ENCODE measurements around the gene CALM3. TPM values are rescaled to one million over a fixed set of nuclear protein-coding genes. Genes with fewer than 3 reads are reported as not detected.
A peak's percentile ranks its signal among the peaks of the same experiment; 100 is the strongest.

The CALM3 gene
- total and polyA plus RNA-seq, 2 of the 13 experiments (the other 11 are each of a cell fraction or from before 2014, with no cell fraction given) = 239 to 258 TPM

- TF ChIP-seq, protein P1, sequence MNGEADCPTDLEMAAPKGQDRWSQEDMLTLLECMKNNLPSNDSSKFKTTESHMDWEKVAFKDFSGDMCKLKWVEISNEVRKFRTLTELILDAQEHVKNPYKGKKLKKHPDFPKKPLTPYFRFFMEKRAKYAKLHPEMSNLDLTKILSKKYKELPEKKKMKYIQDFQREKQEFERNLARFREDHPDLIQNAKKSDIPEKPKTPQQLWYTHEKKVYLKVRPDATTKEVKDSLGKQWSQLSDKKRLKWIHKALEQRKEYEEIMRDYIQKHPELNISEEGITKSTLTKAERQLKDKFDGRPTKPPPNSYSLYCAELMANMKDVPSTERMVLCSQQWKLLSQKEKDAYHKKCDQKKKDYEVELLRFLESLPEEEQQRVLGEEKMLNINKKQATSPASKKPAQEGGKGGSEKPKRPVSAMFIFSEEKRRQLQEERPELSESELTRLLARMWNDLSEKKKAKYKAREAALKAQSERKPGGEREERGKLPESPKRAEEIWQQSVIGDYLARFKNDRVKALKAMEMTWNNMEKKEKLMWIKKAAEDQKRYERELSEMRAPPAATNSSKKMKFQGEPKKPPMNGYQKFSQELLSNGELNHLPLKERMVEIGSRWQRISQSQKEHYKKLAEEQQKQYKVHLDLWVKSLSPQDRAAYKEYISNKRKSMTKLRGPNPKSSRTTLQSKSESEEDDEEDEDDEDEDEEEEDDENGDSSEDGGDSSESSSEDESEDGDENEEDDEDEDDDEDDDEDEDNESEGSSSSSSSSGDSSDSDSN (CRISPR knock-in tag; IDR thresholded peaks at IDR 0.05) = peak; percentile 59; the same call in 1 of the 2 replicates
- TF ChIP-seq, protein P2, sequence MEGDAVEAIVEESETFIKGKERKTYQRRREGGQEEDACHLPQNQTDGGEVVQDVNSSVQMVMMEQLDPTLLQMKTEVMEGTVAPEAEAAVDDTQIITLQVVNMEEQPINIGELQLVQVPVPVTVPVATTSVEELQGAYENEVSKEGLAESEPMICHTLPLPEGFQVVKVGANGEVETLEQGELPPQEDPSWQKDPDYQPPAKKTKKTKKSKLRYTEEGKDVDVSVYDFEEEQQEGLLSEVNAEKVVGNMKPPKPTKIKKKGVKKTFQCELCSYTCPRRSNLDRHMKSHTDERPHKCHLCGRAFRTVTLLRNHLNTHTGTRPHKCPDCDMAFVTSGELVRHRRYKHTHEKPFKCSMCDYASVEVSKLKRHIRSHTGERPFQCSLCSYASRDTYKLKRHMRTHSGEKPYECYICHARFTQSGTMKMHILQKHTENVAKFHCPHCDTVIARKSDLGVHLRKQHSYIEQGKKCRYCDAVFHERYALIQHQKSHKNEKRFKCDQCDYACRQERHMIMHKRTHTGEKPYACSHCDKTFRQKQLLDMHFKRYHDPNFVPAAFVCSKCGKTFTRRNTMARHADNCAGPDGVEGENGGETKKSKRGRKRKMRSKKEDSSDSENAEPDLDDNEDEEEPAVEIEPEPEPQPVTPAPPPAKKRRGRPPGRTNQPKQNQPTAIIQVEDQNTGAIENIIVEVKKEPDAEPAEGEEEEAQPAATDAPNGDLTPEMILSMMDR (CRISPR knock-in tag; IDR thresholded peaks at IDR 0.05) = no peak
- TF ChIP-seq ZNF709 (CRISPR knock-in tag; IDR thresholded peaks at IDR 0.05) (peak; percentile 48; the same call in 1 of the 2 replicates), ZNF790 (CRISPR knock-in tag; IDR thresholded peaks at IDR 0.05; ENCODE audit: borderline replicate concordance) (0 out of 2 replicates have a peak, but pooled peaks have one; percentile 6), ZFX (CRISPR knock-in tag; IDR thresholded peaks at IDR 0.05; ENCODE audit: low read depth) (peak; percentile 11), BCL3 (CRISPR knock-in tag; IDR thresholded peaks at IDR 0.05) (peak; percentile 14; the same call in 1 of the 2 replicates), RNF2 (conservative IDR thresholded peaks at IDR 0.05; ENCODE audit: low read depth) (no peak), ZNF451 (CRISPR knock-in tag; IDR thresholded peaks at IDR 0.05) (0 out of 2 replicates have a peak, but pooled peaks have one; percentile 14), ZNF768 (CRISPR knock-in tag; IDR thresholded peaks at IDR 0.05) (0 out of 2 replicates have a peak, but pooled peaks have one; percentile 3), E2F2 (CRISPR knock-in tag; IDR thresholded peaks at IDR 0.05; ENCODE audit: borderline replicate concordance) (no peak), POLR2AphosphoS5 (IDR thresholded peaks at IDR 0.05; ENCODE audit: low read depth, low read length) (peak; percentile 59; the same call in 1 of the 2 replicates), ZNF891 (CRISPR knock-in tag; IDR thresholded peaks at IDR 0.05) (no peak), ZNF329 (CRISPR knock-in tag; IDR thresholded peaks at IDR 0.05; ENCODE audit: low read depth) (0 out of 2 replicates have a peak, but pooled peaks have one; percentile 50), ZNF446 (CRISPR knock-in tag; IDR thresholded peaks at IDR 0.05) (no peak; the same call in 1 of the 2 replicates), PHF5A (CRISPR knock-in tag; IDR thresholded peaks at IDR 0.05; ENCODE audit: low read depth, unreplicated experiment) (peak; percentile 7), SIN3A (IDR thresholded peaks at IDR 0.05; ENCODE audit: borderline replicate concordance, low read depth, low read length) (0 out of 2 replicates have a peak, but pooled peaks have one; percentile 38), ZNF337 (CRISPR knock-in tag; IDR thresholded peaks at IDR 0.05; ENCODE audit: borderline replicate concordance, low read depth) (0 out of 2 replicates have a peak, but pooled peaks have one; percentile 57), ZNF431 (CRISPR knock-in tag; IDR thresholded peaks at IDR 0.05; ENCODE audit: borderline replicate concordance, low read depth) (0 out of 2 replicates have a peak, but pooled peaks have one; percentile 50), POLR2A (IDR thresholded peaks at IDR 0.05; ENCODE audit: insufficient read depth in 1 of 2, low read depth in 2 of 2, low read length in 2 of 2) (peak; percentile 53 to 82), ZBTB7B (CRISPR knock-in tag; IDR thresholded peaks at IDR 0.05) (0 out of 2 replicates have a peak, but pooled peaks have one; percentile 13)
- TF ChIP-seq, protein P3, sequence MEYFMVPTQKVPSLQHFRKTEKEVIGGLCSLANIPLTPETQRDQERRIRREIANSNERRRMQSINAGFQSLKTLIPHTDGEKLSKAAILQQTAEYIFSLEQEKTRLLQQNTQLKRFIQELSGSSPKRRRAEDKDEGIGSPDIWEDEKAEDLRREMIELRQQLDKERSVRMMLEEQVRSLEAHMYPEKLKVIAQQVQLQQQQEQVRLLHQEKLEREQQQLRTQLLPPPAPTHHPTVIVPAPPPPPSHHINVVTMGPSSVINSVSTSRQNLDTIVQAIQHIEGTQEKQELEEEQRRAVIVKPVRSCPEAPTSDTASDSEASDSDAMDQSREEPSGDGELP (IDR thresholded peaks at IDR 0.05; ENCODE audit: borderline replicate concordance, low read depth) = no peak; the same call in 1 of the 2 replicates
Measured at GRCh38 chr19:46601318-46602224, at the start of gene CALM3 (continued).

Measured in HepG2 (cell line).